CD1c-positive myeloid dendritic cell (primary cell): ENCODE data around the gene SFMBT2.

Source experiments
- DNase-seq: peaks from one replicate; pipeline ENCODE4 v3.0.0-alpha.2; 2016; ENCODE audit errors: extremely low spot score

SFMBT2 gene

GRCh38 chr10:7364474-7364873, 46.4 kb downstream of the SFMBT2 start:
- no peak for DNase-seq

GRCh38 chr10:7363700-7364099, 47.1 kb downstream of the SFMBT2 start:
- no peak for DNase-seq

GRCh38 chr10:7362471-7362870, 48.4 kb downstream of the SFMBT2 start:
- DNase-seq: no peak

GRCh38 chr10:7361316-7361715, 49.5 kb downstream of the SFMBT2 start:
- DNase-seq: no peak

- DNase-seq: no peak
Observed at GRCh38 chr10:7359954-7360353, 50.9 kb downstream of the SFMBT2 start.

- no peak for DNase-seq
Observed at GRCh38 chr10:7359356-7359755, 51.5 kb downstream of the SFMBT2 start.

- DNase-seq: no peak
Observed at GRCh38 chr10:7357193-7357592, 53.6 kb downstream of the SFMBT2 start.

GRCh38 chr10:7354330-7355047, 56.3 kb downstream of the SFMBT2 start:
- no peak for DNase-seq

GRCh38 chr10:7351894-7352293, 58.9 kb downstream of the SFMBT2 start:
- DNase-seq: no peak

GRCh38 chr10:7350541-7351195, 60.2 kb downstream of the SFMBT2 start:
- no peak for DNase-seq

GRCh38 chr10:7345717-7346116, 65.1 kb downstream of the SFMBT2 start:
- no peak for DNase-seq

- no peak for DNase-seq
Observed at GRCh38 chr10:7343040-7343439, 67.8 kb downstream of the SFMBT2 start.

- DNase-seq: no peak
Observed at GRCh38 chr10:7340179-7340874, 70.5 kb downstream of the SFMBT2 start.

GRCh38 chr10:7339510-7339909, 71.3 kb downstream of the SFMBT2 start:
- no peak for DNase-seq

- no peak for DNase-seq
Observed at GRCh38 chr10:7338469-7338868, 72.4 kb downstream of the SFMBT2 start.

GRCh38 chr10:7337431-7338171, 73.2 kb downstream of the SFMBT2 start:
- DNase-seq: peak; percentile 79

GRCh38 chr10:7335977-7336376, 74.9 kb downstream of the SFMBT2 start:
- no peak for DNase-seq

- no peak for DNase-seq
Observed at GRCh38 chr10:7334642-7334964, 76.2 kb downstream of the SFMBT2 start.

GRCh38 chr10:7333961-7334641, 76.7 kb downstream of the SFMBT2 start:
- no peak for DNase-seq

- no peak for DNase-seq
Observed at GRCh38 chr10:7329219-7329618, 81.6 kb downstream of the SFMBT2 start.

GRCh38 chr10:7327885-7328284, 82.9 kb downstream of the SFMBT2 start:
- DNase-seq: no peak

GRCh38 chr10:7322623-7323022, 88.2 kb downstream of the SFMBT2 start:
- no peak for DNase-seq
